Measurements from ENCODE around the gene C19orf53. TPM values are rescaled to one million over a fixed set of nuclear protein-coding genes. Genes with fewer than 3 reads are reported as not detected.

Gene C19orf53
- total and polyA plus RNA-seq, 2 experiments from 2014 or later: 115 to 309 TPM

DNA sequence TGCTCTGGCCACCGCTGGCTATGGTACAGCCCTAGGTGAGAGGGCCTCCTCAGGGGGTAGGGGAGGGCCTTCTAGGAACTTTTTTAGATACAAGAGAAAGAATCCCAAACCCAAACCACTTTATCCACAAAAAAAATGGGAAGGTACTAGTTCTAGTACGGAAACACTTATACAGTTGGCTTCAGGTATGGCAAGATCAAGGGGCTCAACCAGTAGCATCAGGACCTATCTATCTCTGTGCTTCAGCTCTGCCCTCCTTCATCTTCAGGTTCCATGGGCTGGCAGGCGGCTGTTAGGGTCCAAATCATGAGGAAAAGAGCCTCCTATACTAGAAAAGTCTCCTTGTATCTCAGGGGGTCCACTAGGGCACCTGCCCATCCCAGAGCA lies 8.2 kb upstream of the C19orf53 start:
- WGBS, 2 experiments (ENCODE audit: low coverage in 1 of 2, low lambda C conversion rate in 2 of 2, missing lambda C conversion rate in 2 of 2): 91 to 94% methylated on average over 3 of the region's 3 CpGs
- H3K36me3 ChIP-seq (ENCODE audit: low read depth): no peaks in the 10 kb centered on the region

DNA sequence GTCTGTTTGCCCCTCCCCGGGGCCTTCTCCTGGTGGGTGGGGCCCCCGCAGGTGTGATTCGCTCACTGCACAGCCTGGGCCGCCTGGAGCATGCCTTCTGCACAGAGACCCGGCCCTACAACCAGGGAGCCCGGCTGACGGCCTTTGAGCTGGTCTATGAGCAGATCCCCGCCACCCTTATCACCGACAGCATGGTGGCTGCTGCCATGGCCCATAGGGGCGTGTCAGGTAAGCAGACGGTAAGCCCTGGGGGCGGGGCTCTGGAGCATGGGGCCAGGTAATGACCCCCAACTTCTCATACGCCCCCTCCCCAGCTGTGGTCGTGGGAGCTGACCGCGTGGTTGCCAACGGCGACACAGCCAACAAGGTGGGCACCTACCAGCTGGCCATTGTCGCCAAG lies 5.7 kb upstream of the C19orf53 start:
- no peaks in the 10 kb centered on the region for H3K36me3 ChIP-seq (ENCODE audit: low read depth)
- H3K79me2 ChIP-seq (ENCODE audit: insufficient read depth): peaks cover 20% of the 10 kb centered on the region
- no peak overlapping the region for H2AFZ ChIP-seq
- peaks cover 6% of the 10 kb centered on the region; the same call in 1 of the 2 replicates for H3K4me1 ChIP-seq (ENCODE audit: insufficient read depth)
- H3K4me2 ChIP-seq (ENCODE audit: unreplicated experiment): no peak overlapping the region
- no peak for DNase-seq
- TF ChIP-seq EZH2 (IDR thresholded peaks at IDR 0.05; ENCODE audit: insufficient read depth, poor library complexity, severe bottlenecking) (no peak), EZH2phosphoT487 (IDR thresholded peaks at IDR 0.05; ENCODE audit: insufficient read depth, low read depth) (no peak)
- no peaks in the 10 kb centered on the region for H3K9me2 ChIP-seq (ENCODE audit: insufficient read depth)
- H3K9ac ChIP-seq: no peak overlapping the region
- 97% methylated on average over 19 of the region's 19 CpGs for WGBS, 2 experiments (ENCODE audit: low coverage in 1 of 2, low lambda C conversion rate in 2 of 2, missing lambda C conversion rate in 2 of 2)
- no peaks in the 10 kb centered on the region for H4K20me1 ChIP-seq (ENCODE audit: insufficient read depth)
- in situ Hi-C loops (cut with MboI): no loop called here
- H3K27ac ChIP-seq: no peak overlapping the region
- H3F3A ChIP-seq (ENCODE audit: insufficient read depth): 0 out of 2 replicates have a peak, but pooled peaks cover 5% of the 10 kb centered on the region
- no peak overlapping the region for H3K4me3 ChIP-seq
- H3K9me3 ChIP-seq (ENCODE audit: low read depth): no peaks in the 10 kb centered on the region
- H3K27me3 ChIP-seq (replicated peaks; ENCODE audit: insufficient read depth): no peaks in the 10 kb centered on the region

More for the DNA sequence above, 8.2 kb upstream of the C19orf53 start:
- Histone ChIP-seq H3K9me3 (ENCODE audit: low read depth) (no peaks in the 10 kb centered on the region), H3K79me2 (ENCODE audit: insufficient read depth) (peaks cover 20% of the 10 kb centered on the region), H3K9ac (peak overlapping the region; percentile 76; the same call in 1 of the 2 replicates), H3K9me2 (ENCODE audit: insufficient read depth) (no peaks in the 10 kb centered on the region), H3F3A (ENCODE audit: insufficient read depth) (no peaks in the 10 kb centered on the region), H3K4me1 (ENCODE audit: insufficient read depth) (0 out of 2 replicates have a peak, but pooled peaks cover 5% of the 10 kb centered on the region), H3K4me2 (ENCODE audit: unreplicated experiment) (peak overlapping the region; percentile 71), H2AFZ (no peak overlapping the region), H3K27ac (no peak overlapping the region), H4K20me1 (ENCODE audit: insufficient read depth) (no peaks in the 10 kb centered on the region), H3K4me3 (no peak overlapping the region), H3K27me3 (replicated peaks; ENCODE audit: insufficient read depth) (no peaks in the 10 kb centered on the region)
- in situ Hi-C loops (cut with MboI): no loop called here
- TF ChIP-seq EZH2phosphoT487 (IDR thresholded peaks at IDR 0.05; ENCODE audit: insufficient read depth, low read depth) (no peak), EZH2 (IDR thresholded peaks at IDR 0.05; ENCODE audit: insufficient read depth, poor library complexity, severe bottlenecking) (no peak)
- DNase-seq: no peak

DNA sequence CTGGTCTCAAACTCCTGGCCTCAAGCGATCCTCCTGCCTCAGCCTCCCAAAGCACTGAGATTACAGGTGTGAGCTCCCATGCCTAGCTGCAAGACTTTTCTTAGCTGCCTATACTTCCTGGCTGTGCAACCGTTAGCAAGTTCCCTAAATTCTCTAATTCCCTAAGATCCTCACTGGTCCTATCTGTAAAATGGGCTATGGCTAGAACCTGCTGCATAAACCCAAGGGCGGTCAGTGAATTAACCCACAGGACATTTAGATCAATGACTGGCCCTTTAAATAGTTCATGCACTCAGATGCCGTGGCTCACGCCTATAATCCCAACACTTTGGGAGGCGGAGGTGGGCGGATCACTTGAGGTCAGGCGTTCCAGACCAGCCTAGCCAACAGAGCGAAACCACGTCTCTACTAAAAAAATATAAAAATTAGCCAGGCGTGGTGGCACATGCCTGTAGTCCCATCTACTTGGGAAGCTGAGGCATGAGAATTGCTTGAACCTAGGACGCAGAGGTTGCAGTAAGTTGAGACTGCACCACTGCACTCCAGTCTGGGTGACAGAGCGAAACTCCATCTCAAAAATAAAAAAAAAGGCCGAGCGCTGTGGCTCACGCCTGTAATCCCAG lies 4.1 kb upstream of the C19orf53 start:
- no peak overlapping the region for H3K4me2 ChIP-seq (ENCODE audit: unreplicated experiment)

DNA sequence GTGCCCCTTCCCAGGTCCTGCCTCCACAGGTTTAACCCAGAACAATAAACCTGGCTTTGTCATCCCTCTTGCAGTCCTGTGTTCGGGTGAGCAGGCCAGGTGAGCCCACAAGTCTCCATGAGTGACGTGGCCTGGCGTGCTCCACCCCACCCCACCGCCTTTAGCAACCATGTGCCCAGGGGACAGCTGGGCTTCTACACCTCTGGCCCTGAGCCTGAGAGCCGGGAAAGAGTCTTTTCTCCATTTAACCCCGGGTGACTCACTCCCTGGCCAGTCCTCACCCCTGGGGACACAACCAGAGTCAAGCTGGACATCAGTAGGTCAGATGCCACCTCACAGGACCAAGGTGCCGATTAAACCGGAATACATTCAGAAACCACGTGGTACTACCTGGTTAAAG lies 4.1 kb downstream of the C19orf53 start:
- H3K27ac ChIP-seq: no peak overlapping the region
- no peak overlapping the region for H3K4me3 ChIP-seq
- whole genome bisulfite sequencing, 2 experiments (ENCODE audit: low coverage in 1 of 2, low lambda C conversion rate in 2 of 2, missing lambda C conversion rate in 2 of 2): 62 to 63% methylated on average over 9 of the region's 9 CpGs
- H3K4me2 ChIP-seq (ENCODE audit: unreplicated experiment): no peak overlapping the region
- no peak overlapping the region for H2AFZ ChIP-seq
- TF ChIP-seq EZH2 (IDR thresholded peaks at IDR 0.05; ENCODE audit: insufficient read depth, poor library complexity, severe bottlenecking) (no peak), EZH2phosphoT487 (IDR thresholded peaks at IDR 0.05; ENCODE audit: insufficient read depth, low read depth) (no peak)
- H4K20me1 ChIP-seq (ENCODE audit: insufficient read depth): no peaks in the 10 kb centered on the region
- H3K36me3 ChIP-seq (ENCODE audit: low read depth): no peaks in the 10 kb centered on the region
- in situ Hi-C loops (cut with MboI): no loop called here
- DNase-seq: no peak
- peaks cover 26% of the 10 kb centered on the region for H3K4me1 ChIP-seq (ENCODE audit: insufficient read depth)
- H3F3A ChIP-seq (ENCODE audit: insufficient read depth): peaks cover 43% of the 10 kb centered on the region
- no peaks in the 10 kb centered on the region for H3K9me2 ChIP-seq (ENCODE audit: insufficient read depth)
- no peaks in the 10 kb centered on the region for H3K9me3 ChIP-seq (ENCODE audit: low read depth)
- H3K79me2 ChIP-seq (ENCODE audit: insufficient read depth): peaks cover 37% of the 10 kb centered on the region
- H3K9ac ChIP-seq: no peak overlapping the region
- H3K27me3 ChIP-seq (replicated peaks; ENCODE audit: insufficient read depth): no peaks in the 10 kb centered on the region

More for the DNA sequence above, 4.1 kb upstream of the C19orf53 start:
- DNase-seq: no peak
- no peak overlapping the region for H3K9ac ChIP-seq
- peaks cover 14% of the 10 kb centered on the region; the same call in 1 of the 2 replicates for H3F3A ChIP-seq (ENCODE audit: insufficient read depth)
- no peak overlapping the region for H2AFZ ChIP-seq
- peaks cover 11% of the 10 kb centered on the region for H3K4me1 ChIP-seq (ENCODE audit: insufficient read depth)
- TF ChIP-seq EZH2 (IDR thresholded peaks at IDR 0.05; ENCODE audit: insufficient read depth, poor library complexity, severe bottlenecking) (no peak), EZH2phosphoT487 (IDR thresholded peaks at IDR 0.05; ENCODE audit: insufficient read depth, low read depth) (no peak)
- H3K27ac ChIP-seq: no peak overlapping the region
- H3K79me2 ChIP-seq (ENCODE audit: insufficient read depth): peaks cover 18% of the 10 kb centered on the region
- 85 to 88% methylated on average over 16 of the region's 16 CpGs for WGBS, 2 experiments (ENCODE audit: low coverage in 1 of 2, low lambda C conversion rate in 2 of 2, missing lambda C conversion rate in 2 of 2)
- H3K9me2 ChIP-seq (ENCODE audit: insufficient read depth): no peaks in the 10 kb centered on the region
- no peaks in the 10 kb centered on the region for H3K27me3 ChIP-seq (replicated peaks; ENCODE audit: insufficient read depth)
- in situ Hi-C loops (cut with MboI): no loop called here
- H4K20me1 ChIP-seq (ENCODE audit: insufficient read depth): no peaks in the 10 kb centered on the region
- no peaks in the 10 kb centered on the region for H3K36me3 ChIP-seq (ENCODE audit: low read depth)
- H3K9me3 ChIP-seq (ENCODE audit: low read depth): no peaks in the 10 kb centered on the region
- H3K4me3 ChIP-seq: no peak overlapping the region
